Endothelial cell of umbilical vein (primary cell): ENCODE measurements around the gene BMPER.

ENCODE experiments used
- CTCF ChIP-seq, 2 donors: IDR thresholded peaks; 1 replicate in 1 of 2; 2 replicates in 1 of 2; pipeline ENCODE4 v1.5.1; 2011; ENCODE audit warnings: low read length in 2 of 2, mild to moderate bottlenecking in 2 of 2, moderate library complexity in 2 of 2, control low read depth in 1 of 2, inconsistent platforms in 1 of 2, low read depth in 1 of 2; ENCODE audit not compliant: insufficient read depth in 1 of 2; ENCODE audit errors: extremely low read depth in 1 of 2
- EZH2 ChIP-seq: IDR thresholded peaks from 2 replicates; pipeline ENCODE4 v1.6.1; 2012; ENCODE audit warnings: borderline replicate concordance, low read depth, mild to moderate bottlenecking, moderate library complexity, low read length, inconsistent platforms; ENCODE audit not compliant: severe bottlenecking
- JUN ChIP-seq: IDR thresholded peaks from 2 replicates; pipeline ENCODE4 v1.6.1; 2011; ENCODE audit warnings: borderline replicate concordance, low read depth; ENCODE audit not compliant: insufficient read length, insufficient read depth
- MAX ChIP-seq: IDR thresholded peaks from 2 replicates; pipeline ENCODE4 v1.6.1; 2011; ENCODE audit not compliant: insufficient read depth, insufficient read length
- POLR2A ChIP-seq: IDR thresholded peaks from 2 replicates; pipeline ENCODE4 v1.6.1; 2012; ENCODE audit warnings: low read depth, mild to moderate bottlenecking, control low read depth, low read length
- POLR2AphosphoS5 ChIP-seq: IDR thresholded peaks from 2 replicates; pipeline ENCODE4 v1.6.1; 2012; ENCODE audit warnings: low read depth, mild to moderate bottlenecking, control low read depth, low read length, moderate library complexity; ENCODE audit not compliant: insufficient read depth

DNA sequence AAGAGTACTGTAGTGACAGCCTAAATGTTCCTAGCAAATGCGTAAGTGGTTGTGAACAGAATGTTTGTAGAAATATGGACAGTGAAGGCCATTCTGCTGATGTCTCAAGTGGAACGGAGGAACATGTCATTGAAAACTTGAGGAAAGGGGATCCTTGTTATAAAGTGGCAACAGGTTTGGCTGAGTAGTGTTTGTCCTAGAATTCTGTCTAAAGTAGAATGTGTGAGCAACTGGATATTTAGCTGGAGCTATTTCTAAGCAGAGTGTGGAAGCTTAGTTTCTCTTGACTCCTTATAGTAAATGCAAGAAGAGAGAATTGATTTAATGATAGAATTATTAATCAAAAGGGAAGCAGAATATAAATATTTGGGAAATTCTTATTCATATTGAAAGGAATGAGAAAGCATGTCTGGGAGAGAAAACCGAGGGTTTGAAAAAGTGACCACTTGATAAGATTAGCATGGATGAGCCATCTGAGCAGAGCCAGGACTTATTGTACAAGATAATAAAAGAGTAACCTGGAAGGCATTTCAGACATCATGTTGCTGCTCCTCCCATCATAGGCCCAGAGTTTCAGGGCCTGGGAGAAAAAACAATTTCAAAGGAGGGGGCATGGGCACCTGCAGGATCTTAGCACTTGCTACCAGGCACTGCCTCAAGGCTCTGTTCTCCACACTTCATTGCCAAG lies 276.1 kb downstream of the BMPER start:
- no peak for TF ChIP-seq CTCF (IDR thresholded peaks at IDR 0.05; ENCODE audit: extremely low read depth in 1 of 2, insufficient read depth in 1 of 2, low read depth in 1 of 2, low read length in 2 of 2)
- no peak for TF ChIP-seq POLR2A
- TF ChIP-seq EZH2, result no peak
- no peak for TF ChIP-seq JUN
- TF ChIP-seq MAX, result no peak
- no peak for TF ChIP-seq POLR2AphosphoS5
